Peyer's patch (tissue), 4 donors: Measurements from ENCODE around the gene AP2S1. TPM values are rescaled to one million over a fixed set of nuclear protein-coding genes. Genes with fewer than 3 reads are reported as not detected.
"Not testable (repeated sequence)": the region's sequence is repeated elsewhere in the genome, so short reads cannot be mapped to it uniquely, and the experiment has no call there.

Experiments used
- DNase-seq, 3 donors: peaks; one replicate each; pipeline ENCODE4 v3.0.0-alpha.2; 2017 to 2019
- H3K27ac ChIP-seq, 4 donors: fragments of 200-600 bp; sonication (generic); one replicate each; pipeline ENCODE4 v1.5.1; 2016 to 2019
- H3K27me3 ChIP-seq, 2 donors: fragments of 200-600 bp; sonication (generic); one replicate each; pipeline ENCODE4 v1.5.1; 2019
- H3K36me3 ChIP-seq, 3 donors: fragments of 200-600 bp; sonication (generic); one replicate each; pipeline ENCODE4 v1.5.1; 2016 to 2019
- H3K4me1 ChIP-seq, 4 donors: fragments of 200-600 bp; sonication (generic); one replicate each; pipeline ENCODE4 v1.5.1; 2016 to 2019
- H3K4me3 ChIP-seq, 4 donors: fragments of 200-600 bp; sonication (generic); 1 replicate in 3 of 4; 2 replicates in 1 of 4; pipeline ENCODE4 v1.5.1; 2016 to 2019; ENCODE audit warnings: mild to moderate bottlenecking in 1 of 4
- H3K9me3 ChIP-seq, 4 donors: fragments of 200-600 bp; sonication (generic); one replicate each; pipeline ENCODE4 v1.5.1; 2016 to 2019; ENCODE audit warnings: mild to moderate bottlenecking in 1 of 4
- POLR2A ChIP-seq, 2 donors: fragments of 450-650 bp; IDR thresholded peaks; one replicate each; pipeline ENCODE4 v1.5.1; 2017; ENCODE audit warnings: antibody characterized with exemption in 2 of 2, mild to moderate bottlenecking in 2 of 2, moderate library complexity in 2 of 2
- total RNA-seq, 4 donors: library from RNA; depleted of rRNA; stranded (reverse); fragments of >200 nt; gene quantifications; one replicate each; pipeline ENCODE4 v1.1.0, GENCODE V29; 2016
- TF ChIP-seq, protein P1 (sequence below), 6 experiments: fragments of 450-650 bp in 4 of 6; fragments of 200-600 bp in 2 of 6; sonication (generic) in 1 of 6; IDR thresholded peaks; one replicate each; pipeline ENCODE4 v1.5.1; 2017 to 2019; ENCODE audit warnings: antibody characterized with exemption in 6 of 6, mild to moderate bottlenecking in 3 of 6, moderate library complexity in 1 of 6

The AP2S1 gene
- total RNA-seq, 4 donors from 2014 or later = 56.9 to 83.6 (median 64.5) TPM

- DNase-seq = peak in 2 of 3 donors; percentile 55 to 67
- H3K27ac ChIP-seq = peak overlapping the region in 3 of 4 donors; percentile 35 to 79 (median 72)
- TF ChIP-seq POLR2A (IDR thresholded peaks at IDR 0.05) = no peak
- TF ChIP-seq, protein P1, sequence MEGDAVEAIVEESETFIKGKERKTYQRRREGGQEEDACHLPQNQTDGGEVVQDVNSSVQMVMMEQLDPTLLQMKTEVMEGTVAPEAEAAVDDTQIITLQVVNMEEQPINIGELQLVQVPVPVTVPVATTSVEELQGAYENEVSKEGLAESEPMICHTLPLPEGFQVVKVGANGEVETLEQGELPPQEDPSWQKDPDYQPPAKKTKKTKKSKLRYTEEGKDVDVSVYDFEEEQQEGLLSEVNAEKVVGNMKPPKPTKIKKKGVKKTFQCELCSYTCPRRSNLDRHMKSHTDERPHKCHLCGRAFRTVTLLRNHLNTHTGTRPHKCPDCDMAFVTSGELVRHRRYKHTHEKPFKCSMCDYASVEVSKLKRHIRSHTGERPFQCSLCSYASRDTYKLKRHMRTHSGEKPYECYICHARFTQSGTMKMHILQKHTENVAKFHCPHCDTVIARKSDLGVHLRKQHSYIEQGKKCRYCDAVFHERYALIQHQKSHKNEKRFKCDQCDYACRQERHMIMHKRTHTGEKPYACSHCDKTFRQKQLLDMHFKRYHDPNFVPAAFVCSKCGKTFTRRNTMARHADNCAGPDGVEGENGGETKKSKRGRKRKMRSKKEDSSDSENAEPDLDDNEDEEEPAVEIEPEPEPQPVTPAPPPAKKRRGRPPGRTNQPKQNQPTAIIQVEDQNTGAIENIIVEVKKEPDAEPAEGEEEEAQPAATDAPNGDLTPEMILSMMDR (IDR thresholded peaks at IDR 0.05) = peak in 3 of 6 experiments; percentile 23 to 38 (median 30)
- H3K27me3 ChIP-seq = no peaks in the 10 kb centered on the region
- no peak overlapping the region for H3K4me3 ChIP-seq
- no peaks in the 10 kb centered on the region for H3K36me3 ChIP-seq
- peaks cover 0 to 27% (median 0%) of the 10 kb centered on the region in 4 donors for H3K4me1 ChIP-seq
- H3K9me3 ChIP-seq = no peaks in the 10 kb centered on the region
Observed at GRCh38 chr19:46890423-46891170, 40.0 kb upstream of the AP2S1 start.

- Histone ChIP-seq H3K4me1 (peaks cover 0 to 27% (median 0%) of the 10 kb centered on the region in 4 donors), H3K27ac (no peak overlapping the region), H3K9me3 (no peaks in the 10 kb centered on the region), H3K36me3 (no peaks in the 10 kb centered on the region), H3K4me3 (no peak overlapping the region), H3K27me3 (no peaks in the 10 kb centered on the region)
- TF ChIP-seq, protein P1 (IDR thresholded peaks at IDR 0.05) = no peak
- TF ChIP-seq POLR2A (IDR thresholded peaks at IDR 0.05) = no peak
- no peak for DNase-seq
Observed at GRCh38 chr19:46887240-46887782, 36.7 kb upstream of the AP2S1 start.

DNA sequence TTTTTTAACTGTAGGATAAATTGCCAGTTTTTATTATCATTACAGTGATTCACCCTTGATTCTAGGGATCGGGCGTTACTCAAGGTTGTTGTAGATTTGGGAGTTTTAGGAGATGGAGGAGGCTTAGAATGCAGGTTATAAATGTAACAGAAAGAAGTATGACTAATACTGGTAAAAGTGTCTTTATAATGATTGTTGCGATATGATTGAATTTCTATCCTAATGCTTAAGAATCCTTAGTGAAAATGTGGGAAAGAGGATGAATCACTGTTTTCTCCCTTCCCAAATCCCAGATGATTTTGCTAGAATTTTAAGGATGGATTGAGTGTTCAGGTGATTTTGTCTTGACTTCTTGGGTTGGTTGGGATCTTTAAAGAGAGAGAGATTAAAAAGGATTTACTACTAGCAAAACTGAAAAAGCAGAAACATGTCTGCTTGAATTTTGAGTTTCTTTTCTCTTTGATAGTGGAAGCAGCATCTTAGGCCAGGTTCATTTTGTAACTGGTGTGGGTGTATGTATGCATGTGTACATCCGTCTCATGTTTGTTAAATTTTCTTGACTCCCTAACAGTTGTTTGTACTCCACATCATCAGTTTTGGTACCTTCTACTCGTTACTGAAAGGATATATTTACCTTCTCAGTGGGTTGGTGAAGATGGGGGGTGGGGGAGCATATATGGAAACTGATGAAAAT, 36.0 kb upstream of the AP2S1 start:
- Histone ChIP-seq H3K4me1 (peaks cover 0 to 21% (median 0%) of the 10 kb centered on the region in 4 donors), H3K4me3 (no peak overlapping the region), H3K9me3 (no peaks in the 10 kb centered on the region), H3K27ac (no peak overlapping the region), H3K27me3 (no peaks in the 10 kb centered on the region), H3K36me3 (no peaks in the 10 kb centered on the region)
- no peak for DNase-seq
- TF ChIP-seq POLR2A (IDR thresholded peaks at IDR 0.05) = no peak
- TF ChIP-seq, protein P1 (IDR thresholded peaks at IDR 0.05) = no peak

GRCh38 chr19:46885411-46885810, 34.8 kb upstream of the AP2S1 start:
- H3K27ac ChIP-seq = no peak overlapping the region
- H3K27me3 ChIP-seq = no peaks in the 10 kb centered on the region
- H3K36me3 ChIP-seq = no peaks in the 10 kb centered on the region
- TF ChIP-seq, protein P1 (IDR thresholded peaks at IDR 0.05) = no peak
- TF ChIP-seq POLR2A (IDR thresholded peaks at IDR 0.05) = no peak
- H3K4me1 ChIP-seq = peaks cover 0 to 9% (median 0%) of the 10 kb centered on the region in 4 donors
- H3K4me3 ChIP-seq = no peak overlapping the region
- DNase-seq = no peak
- H3K9me3 ChIP-seq = no peaks in the 10 kb centered on the region

GRCh38 chr19:46882751-46883150, 32.1 kb upstream of the AP2S1 start:
- not testable (repeated sequence) for H3K4me3 ChIP-seq, H3K27ac ChIP-seq, H3K27me3 ChIP-seq, H3K9me3 ChIP-seq, H3K4me1 ChIP-seq, DNase-seq, H3K36me3 ChIP-seq

GRCh38 chr19:46882034-46882433, 31.4 kb upstream of the AP2S1 start:
- Histone ChIP-seq H3K4me1 (no peaks in the 10 kb centered on the region), H3K27me3 (no peaks in the 10 kb centered on the region), H3K4me3 (no peak overlapping the region), H3K36me3 (no peaks in the 10 kb centered on the region), H3K9me3 (no peaks in the 10 kb centered on the region), H3K27ac (no peak overlapping the region)
- no peak for TF ChIP-seq POLR2A (IDR thresholded peaks at IDR 0.05)
- TF ChIP-seq, protein P1 (IDR thresholded peaks at IDR 0.05) = no peak
- no peak for DNase-seq
